ENCODE measurements around the gene SMIM13.

Gene SMIM13

DNA sequence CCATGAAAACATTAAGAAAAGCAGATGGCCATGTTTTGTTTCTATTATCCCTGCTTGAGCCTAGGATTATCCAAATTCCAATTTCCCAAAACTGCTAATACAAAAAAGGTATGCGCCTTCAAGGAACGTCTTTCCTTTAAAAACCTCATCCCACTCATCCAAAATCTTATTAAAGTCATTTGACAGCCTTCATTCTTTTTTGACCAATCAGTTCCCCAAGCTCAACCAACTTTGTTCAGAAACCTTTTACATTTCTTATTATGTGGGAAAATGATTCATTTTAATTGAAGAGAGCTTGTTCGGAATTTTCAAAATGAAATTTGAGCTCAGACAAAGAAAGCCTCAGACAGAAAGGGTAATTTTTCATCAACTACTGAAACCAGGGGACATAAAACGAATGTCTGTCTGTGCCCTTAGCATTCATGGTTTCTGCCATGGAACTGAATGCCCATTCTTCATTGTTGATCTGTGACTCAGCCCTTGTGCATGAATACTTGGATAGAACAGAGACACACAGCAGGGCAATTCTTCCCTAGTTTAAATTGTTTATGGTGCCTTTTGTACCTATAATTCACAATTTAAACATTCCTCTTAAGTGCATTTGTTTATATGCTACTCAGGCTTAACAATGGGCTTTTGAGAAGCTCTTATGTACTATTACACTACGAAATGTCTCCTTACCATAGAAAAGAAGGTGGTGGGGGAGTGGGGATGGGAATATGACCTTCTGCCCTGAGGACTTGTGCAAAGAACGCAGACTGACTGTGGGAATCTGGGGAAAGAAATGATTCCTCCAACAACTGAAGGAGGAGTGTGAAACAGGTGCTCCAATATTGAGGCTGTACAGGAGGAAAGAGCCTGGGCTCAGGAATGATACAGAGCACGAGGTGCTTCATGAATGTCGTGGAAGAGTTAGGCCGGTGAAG, 67.7 kb downstream of the SMIM13 start:
- TF ChIP-seq, protein P1, sequence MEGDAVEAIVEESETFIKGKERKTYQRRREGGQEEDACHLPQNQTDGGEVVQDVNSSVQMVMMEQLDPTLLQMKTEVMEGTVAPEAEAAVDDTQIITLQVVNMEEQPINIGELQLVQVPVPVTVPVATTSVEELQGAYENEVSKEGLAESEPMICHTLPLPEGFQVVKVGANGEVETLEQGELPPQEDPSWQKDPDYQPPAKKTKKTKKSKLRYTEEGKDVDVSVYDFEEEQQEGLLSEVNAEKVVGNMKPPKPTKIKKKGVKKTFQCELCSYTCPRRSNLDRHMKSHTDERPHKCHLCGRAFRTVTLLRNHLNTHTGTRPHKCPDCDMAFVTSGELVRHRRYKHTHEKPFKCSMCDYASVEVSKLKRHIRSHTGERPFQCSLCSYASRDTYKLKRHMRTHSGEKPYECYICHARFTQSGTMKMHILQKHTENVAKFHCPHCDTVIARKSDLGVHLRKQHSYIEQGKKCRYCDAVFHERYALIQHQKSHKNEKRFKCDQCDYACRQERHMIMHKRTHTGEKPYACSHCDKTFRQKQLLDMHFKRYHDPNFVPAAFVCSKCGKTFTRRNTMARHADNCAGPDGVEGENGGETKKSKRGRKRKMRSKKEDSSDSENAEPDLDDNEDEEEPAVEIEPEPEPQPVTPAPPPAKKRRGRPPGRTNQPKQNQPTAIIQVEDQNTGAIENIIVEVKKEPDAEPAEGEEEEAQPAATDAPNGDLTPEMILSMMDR (IDR thresholded peaks at IDR 0.05; ENCODE audit: insufficient read depth, low read length, poor library complexity, severe bottlenecking) = no peak
- Histone ChIP-seq H3K36me3 (ENCODE audit: control insufficient read depth, insufficient read depth, low read length) (no peaks in the 10 kb centered on the region), H3K4me3 (replicated peaks; ENCODE audit: low read depth, low read length) (no peak overlapping the region), H3K27me3 (replicated peaks; ENCODE audit: control insufficient read depth, insufficient read depth, low read length) (no peaks in the 10 kb centered on the region)
- DNase-seq (ENCODE audit: extremely low read depth, insufficient read length) = no peak

DNA sequence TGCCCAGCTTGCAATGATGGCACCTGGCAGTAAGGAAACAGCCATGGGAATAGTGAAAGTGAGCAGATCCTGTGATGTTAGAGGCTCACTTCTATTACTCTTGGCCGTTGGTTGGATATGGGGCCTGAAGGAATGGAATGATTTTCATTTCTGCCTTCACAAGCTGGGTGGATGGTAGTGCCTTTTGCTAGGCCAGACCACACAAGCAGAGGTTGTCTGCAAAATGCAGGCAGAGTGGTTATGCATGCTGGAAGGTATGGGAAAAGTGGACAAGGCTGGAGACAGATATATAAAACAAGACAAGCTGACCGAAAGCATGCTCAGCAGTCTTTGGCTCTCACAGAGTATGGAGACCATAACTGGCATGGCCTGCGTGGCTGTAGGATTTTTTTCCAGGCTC, 68.6 kb downstream of the SMIM13 start:
- H3K36me3 ChIP-seq (ENCODE audit: control insufficient read depth, insufficient read depth, low read length) = no peaks in the 10 kb centered on the region
- DNase-seq (ENCODE audit: extremely low read depth, insufficient read length) = no peak
- H3K27me3 ChIP-seq (replicated peaks; ENCODE audit: control insufficient read depth, insufficient read depth, low read length) = no peaks in the 10 kb centered on the region
- H3K4me3 ChIP-seq (replicated peaks; ENCODE audit: low read depth, low read length) = no peak overlapping the region
- TF ChIP-seq, protein P1 (IDR thresholded peaks at IDR 0.05; ENCODE audit: insufficient read depth, low read length, poor library complexity, severe bottlenecking) = no peak

DNA sequence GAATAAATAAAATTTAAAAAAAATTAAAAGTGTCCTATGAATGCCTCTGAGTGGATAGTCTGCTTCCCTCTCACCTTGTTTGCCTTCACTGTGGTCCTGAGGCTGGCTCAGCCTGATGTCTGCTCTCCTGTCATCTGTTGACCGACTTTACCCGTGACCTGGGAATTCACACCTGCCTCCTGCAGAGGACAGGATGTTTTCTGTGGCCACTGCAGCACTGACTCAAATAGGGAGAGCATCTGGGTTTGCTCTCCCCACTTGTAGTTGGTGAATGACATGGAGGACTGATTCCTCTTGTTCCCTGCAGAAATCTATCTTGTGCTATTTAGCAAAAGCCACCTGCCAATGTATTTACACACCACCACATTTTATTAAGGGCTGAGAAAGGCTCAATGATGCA, 70.3 kb downstream of the SMIM13 start:
- H3K36me3 ChIP-seq (ENCODE audit: control insufficient read depth, insufficient read depth, low read length) = no peaks in the 10 kb centered on the region
- TF ChIP-seq, protein P1 (IDR thresholded peaks at IDR 0.05; ENCODE audit: insufficient read depth, low read length, poor library complexity, severe bottlenecking) = no peak
- H3K4me3 ChIP-seq (replicated peaks; ENCODE audit: low read depth, low read length) = no peak overlapping the region
- H3K27me3 ChIP-seq (replicated peaks; ENCODE audit: control insufficient read depth, insufficient read depth, low read length) = no peaks in the 10 kb centered on the region
- DNase-seq (ENCODE audit: extremely low read depth, insufficient read length) = no peak

DNA sequence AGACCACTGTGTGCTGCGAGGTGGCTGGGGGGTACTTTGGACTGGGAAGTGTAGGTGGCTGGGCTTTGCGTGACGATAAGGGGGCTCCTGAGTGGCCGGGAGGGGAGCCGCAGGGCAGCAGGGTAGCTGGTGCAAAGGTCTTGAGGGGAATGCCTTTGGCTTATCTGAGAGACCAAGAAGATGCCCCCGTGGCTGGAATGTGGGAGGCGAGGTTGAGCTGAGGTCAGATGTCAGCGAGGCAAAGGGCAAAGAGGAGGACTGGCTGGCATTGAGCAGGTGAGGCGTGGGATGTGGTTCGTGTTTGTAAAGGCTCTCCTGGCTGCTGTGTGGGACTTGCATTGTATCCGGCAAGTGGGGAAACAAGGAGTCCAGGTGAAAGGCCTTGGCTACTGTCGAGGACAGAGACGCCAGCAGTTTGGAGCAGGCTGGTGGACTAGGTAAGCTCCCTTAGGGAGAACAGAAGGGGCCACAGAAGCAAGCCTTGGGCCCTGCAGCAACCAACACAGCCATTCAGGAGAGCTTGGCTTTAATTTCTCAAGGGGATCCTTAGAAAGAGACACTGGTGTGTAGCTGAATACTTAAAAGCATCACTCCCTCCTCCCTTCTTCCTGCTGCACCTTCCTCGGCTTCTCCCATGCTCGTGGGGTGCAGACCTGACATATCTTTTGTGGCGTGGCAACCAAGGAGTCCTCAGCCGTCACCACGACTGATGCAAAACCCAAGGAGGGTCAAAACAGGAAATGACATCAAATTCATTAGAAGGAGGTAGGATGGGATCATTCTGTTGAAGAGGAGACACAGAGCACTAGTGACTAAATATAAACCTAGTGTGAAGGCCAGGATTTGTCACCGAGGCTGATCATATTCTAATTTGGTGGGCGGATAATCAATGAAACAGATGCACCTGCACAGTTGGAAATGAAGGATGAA, 71.3 kb downstream of the SMIM13 start:
- Histone ChIP-seq H3K4me3 (replicated peaks; ENCODE audit: low read depth, low read length) (no peak overlapping the region), H3K36me3 (ENCODE audit: control insufficient read depth, insufficient read depth, low read length) (no peaks in the 10 kb centered on the region), H3K27me3 (replicated peaks; ENCODE audit: control insufficient read depth, insufficient read depth, low read length) (no peaks in the 10 kb centered on the region)
- DNase-seq (ENCODE audit: extremely low read depth, insufficient read length) = no peak
- TF ChIP-seq, protein P1 (IDR thresholded peaks at IDR 0.05; ENCODE audit: insufficient read depth, low read length, poor library complexity, severe bottlenecking) = no peak

DNA sequence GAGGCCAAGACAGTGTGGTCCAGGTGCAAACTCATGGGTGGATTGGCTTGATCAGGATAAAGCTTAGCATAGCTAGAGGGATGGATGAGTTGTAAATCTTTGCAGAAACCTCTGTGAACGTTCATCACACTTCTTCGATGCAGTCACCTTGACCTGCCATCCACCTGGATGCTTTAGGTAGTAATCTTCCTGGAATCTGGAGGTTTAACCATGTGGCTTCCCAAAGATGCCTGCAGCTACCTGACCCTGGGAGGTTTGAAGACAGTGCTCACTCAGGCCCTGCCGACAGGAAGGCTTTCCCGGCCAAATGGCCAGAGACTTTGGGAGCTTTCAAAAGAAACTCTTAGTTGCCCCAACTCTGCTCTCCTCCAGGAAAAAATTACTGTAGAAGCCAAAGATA, 73.3 kb downstream of the SMIM13 start:
- no peak for DNase-seq (ENCODE audit: extremely low read depth, insufficient read length)
- no peak overlapping the region for H3K4me3 ChIP-seq (replicated peaks; ENCODE audit: low read depth, low read length)
- TF ChIP-seq, protein P1 (IDR thresholded peaks at IDR 0.05; ENCODE audit: insufficient read depth, low read length, poor library complexity, severe bottlenecking) = no peak
- H3K27me3 ChIP-seq (replicated peaks; ENCODE audit: control insufficient read depth, insufficient read depth, low read length) = no peaks in the 10 kb centered on the region
- no peaks in the 10 kb centered on the region for H3K36me3 ChIP-seq (ENCODE audit: control insufficient read depth, insufficient read depth, low read length)
